Activated CD4-positive, alpha-beta T cell treated with anti-CD3 and anti-CD28 coated beads for 1 hour (primary cell): ENCODE data around the gene PPP2R5A.
"Not testable (repeated sequence)": the region's sequence is repeated elsewhere in the genome, so short reads cannot be mapped to it uniquely, and the experiment has no call there.

ENCODE experiments used
- DNase-seq: peaks from one replicate; pipeline ENCODE4 v3.0.0-alpha.2; 2020

Gene PPP2R5A

GRCh38 chr1:212302745-212303383 lies 17.7 kb downstream of the PPP2R5A start:
- no peak for DNase-seq

DNA sequence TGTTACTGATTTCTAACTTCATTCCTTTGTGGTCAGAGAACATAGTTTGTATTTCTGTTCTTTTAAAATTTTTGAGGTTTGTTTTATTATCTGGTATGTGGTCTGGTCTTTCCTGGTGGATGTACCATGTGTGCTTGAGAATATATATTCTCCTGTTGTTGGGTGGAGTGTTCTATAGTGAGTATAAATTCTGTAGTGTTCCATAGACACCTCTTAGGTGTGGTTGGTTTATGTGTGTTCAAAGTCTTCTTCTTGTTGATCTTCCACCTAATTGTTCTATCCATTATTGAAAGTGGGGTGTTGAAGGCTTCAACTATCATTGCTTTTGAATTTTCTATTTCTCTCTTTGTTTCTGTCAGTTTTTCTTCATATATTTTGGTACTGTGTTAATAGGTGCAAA lies 20.1 kb downstream of the PPP2R5A start:
- no peak for DNase-seq

- DNase-seq, result not testable (repeated sequence)
Measured at GRCh38 chr1:212305984-212306452, 20.8 kb downstream of the PPP2R5A start.

GRCh38 chr1:212309967-212310366 lies 24.8 kb downstream of the PPP2R5A start:
- DNase-seq, result no peak

DNA sequence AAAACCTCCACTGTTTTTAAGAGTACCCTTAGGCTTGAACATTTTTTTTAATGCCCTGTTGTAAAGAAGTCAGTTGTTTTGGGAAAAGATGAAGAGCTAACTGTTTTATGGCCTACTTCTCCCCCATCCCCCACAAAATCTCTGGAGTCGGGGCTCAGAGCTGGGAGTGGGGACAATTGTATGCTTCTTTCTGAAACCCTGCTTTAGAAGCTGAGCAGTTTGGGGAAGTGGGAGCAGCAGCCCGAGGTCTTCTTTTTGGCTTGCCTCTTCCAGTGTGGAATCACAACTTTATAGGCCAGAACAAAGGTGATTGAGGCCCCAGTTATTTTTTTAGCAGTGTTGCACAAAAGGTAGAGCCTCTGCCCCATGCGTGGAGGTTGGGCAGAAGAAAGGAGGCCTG lies 25.2 kb downstream of the PPP2R5A start:
- no peak for DNase-seq

DNA sequence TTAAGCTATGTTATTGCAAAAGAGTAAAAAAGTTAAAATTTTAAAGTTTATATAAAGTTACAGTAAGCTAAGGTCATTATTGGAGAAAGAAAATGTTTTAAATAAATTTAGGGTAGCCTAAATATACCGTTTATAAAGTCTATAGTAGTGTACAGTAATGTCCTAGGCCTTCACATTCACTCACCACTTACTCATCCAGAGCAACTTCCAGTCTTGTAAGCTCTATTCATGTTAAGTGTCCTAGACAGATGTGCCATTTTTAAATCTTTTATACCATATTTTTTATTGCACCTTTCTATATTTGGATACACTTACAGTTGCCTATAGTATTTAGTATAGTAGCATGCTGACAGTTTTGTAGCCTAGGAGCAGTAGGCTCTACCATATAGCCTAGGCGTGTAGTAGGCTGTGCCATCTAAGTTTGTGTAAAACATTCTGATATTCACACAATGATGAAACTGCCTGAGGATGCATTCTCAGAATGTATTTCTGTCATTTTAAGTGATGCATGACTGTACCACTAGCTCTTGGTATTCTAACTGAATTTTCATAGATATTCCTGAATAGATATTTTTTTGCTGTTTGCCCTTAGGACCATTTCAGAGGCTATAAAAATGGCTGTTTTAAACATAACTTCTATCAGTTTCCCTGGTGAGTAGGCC lies 26.8 kb downstream of the PPP2R5A start:
- DNase-seq, result no peak

- DNase-seq, result no peak
Measured at GRCh38 chr1:212313616-212314015, 28.4 kb downstream of the PPP2R5A start.

- no peak for DNase-seq
Measured at GRCh38 chr1:212315184-212315583, 30.0 kb downstream of the PPP2R5A start.

DNA sequence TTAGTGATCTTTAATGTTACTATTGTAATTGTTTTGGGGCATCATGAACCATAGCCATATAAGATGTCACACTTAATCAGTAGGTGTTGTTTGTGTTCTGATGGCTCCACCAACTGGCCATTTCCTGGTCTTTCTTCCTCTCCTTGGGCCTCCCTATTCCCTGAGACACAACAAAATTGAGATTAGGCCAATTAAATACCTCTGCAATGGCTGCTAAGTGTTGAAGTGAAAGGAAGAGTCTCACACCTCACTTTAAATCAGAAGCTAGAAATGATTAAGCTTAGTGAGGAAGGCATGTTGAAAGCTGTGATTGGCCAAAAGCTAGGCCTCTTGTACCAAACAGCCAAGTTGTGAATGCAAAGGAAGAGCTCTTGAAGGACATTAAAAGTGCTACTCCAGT lies 30.7 kb downstream of the PPP2R5A start:
- DNase-seq, result no peak

GRCh38 chr1:212317916-212318315 lies 32.7 kb downstream of the PPP2R5A start:
- no peak for DNase-seq

DNA sequence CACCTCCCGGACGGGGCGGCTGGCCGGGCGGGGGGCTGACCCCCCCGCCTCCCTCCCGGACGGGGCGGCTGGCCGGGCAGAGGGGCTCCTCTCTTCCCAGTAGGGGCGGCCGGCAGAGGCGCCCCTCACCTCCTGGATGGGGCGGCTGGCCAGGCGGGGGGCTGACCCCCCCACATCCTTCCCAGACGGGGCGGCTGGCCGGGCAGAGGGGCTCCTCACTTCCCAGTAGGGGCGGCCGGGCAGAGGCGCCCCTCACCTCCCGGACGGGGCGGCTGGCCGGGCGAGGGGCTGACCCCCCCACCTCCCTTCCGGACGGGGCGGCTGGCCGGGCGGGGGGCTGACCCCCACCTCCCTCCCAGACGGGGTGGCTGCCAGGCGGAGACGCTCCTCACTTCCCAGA lies 35.8 kb downstream of the PPP2R5A start:
- DNase-seq, result not testable (repeated sequence)

DNA sequence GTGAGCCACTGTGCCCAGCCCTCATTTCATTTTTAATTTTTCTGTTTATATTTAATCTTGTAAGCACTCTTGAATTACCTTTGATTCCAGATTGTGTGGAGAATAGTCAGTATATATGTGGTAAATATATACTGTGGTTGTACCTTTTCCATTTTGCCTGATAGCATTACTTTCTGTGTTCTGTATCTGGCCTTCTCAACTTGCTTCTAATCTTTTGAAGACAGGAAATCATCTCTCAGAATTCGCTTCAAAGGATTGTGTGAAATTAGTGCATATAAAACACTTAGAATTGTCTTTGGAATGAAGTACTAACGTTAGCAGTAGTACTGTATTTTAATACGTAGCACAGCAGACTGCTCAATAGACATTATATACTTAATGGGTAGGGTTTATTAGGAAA lies 37.9 kb downstream of the PPP2R5A start:
- DNase-seq, result no peak

DNA sequence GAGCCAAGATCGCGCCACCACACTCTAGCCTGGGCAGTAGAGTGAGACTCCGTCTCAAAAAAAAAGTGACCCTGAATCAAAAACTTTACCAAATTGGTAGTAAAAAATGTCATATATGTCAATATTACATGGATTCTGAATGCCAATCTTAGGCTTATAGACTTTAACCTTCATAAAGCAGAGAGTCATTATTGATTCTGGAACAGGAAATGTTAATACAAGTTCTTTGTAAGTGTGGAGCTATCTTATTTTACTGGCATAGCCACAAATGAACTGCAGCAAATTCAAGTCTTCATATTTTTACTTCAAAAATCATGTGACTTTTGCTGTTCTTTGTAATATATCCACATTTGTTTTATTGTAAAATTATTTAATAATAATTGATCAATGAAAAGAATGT lies 41.3 kb downstream of the PPP2R5A start:
- no peak for DNase-seq

GRCh38 chr1:212328248-212328647 lies 43.0 kb downstream of the PPP2R5A start:
- DNase-seq, result no peak

GRCh38 chr1:212329105-212329504 lies 43.9 kb downstream of the PPP2R5A start:
- DNase-seq, result no peak

- no peak for DNase-seq
Measured at GRCh38 chr1:212341090-212341489, 55.9 kb downstream of the PPP2R5A start.

DNA sequence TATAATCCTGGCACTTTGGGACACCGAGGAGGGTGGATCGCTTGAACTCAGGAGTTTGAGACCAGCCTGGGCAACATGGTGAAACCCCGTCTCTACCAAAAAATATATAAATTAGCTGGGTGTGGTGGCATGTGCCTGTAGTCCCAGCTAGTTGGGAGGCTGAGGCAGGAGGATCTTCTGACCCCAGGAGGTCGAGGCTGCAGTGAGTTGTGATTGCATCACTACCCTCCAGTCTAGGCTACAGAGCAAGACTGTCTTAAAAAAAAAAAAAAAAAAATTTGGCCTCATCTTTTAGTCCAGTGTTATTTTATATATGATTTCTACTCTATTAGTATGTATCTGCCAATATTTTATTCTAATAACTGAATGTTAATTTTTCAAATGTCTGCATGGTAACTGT lies 59.7 kb downstream of the PPP2R5A start:
- no peak for DNase-seq

DNA sequence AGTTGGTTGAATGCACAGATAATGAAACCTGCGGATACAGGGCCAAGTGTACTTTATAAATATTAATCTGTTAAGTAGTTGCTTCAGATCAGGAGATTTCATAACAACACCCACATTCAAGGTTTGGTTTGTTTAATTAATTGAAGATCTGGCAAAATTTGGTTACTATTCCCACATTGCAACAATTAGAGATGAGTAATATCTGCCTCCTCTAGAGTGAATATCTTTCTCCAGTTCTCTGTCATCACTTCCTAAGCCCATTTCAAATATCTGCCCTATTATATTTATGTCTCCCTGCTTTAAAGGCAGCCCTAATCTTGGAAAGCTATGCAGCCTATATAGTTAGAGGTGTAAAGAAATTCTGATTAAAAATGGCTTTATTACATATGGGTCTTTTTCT lies 61.4 kb downstream of the PPP2R5A start:
- DNase-seq, result no peak

- DNase-seq, result no peak
Measured at GRCh38 chr1:212351588-212352362, 66.6 kb downstream of the PPP2R5A start.

- DNase-seq, result no peak
Measured at GRCh38 chr1:212353181-212353580, 68.0 kb downstream of the PPP2R5A start.

DNA sequence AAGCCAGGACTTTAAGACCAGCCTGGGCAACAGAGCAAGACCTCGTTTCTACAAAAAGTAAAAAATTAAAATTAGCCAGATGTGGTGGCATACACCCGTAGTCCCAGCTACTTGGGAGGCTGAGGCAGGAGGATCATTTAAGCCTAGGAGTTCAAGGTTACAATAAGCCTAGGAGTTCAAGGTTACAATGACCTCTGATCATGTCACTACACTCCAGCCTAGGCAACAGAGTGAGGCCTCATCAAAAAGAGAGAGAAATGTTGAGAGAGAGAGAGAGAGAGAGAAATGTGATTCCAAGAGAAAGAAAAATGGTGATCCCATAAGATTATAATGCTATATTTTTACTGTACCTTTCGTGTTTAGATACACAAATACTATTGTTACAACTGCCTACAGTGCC lies 69.3 kb downstream of the PPP2R5A start:
- DNase-seq, result no peak

GRCh38 chr1:212355230-212355969 lies 70.2 kb downstream of the PPP2R5A start:
- no peak for DNase-seq

DNA sequence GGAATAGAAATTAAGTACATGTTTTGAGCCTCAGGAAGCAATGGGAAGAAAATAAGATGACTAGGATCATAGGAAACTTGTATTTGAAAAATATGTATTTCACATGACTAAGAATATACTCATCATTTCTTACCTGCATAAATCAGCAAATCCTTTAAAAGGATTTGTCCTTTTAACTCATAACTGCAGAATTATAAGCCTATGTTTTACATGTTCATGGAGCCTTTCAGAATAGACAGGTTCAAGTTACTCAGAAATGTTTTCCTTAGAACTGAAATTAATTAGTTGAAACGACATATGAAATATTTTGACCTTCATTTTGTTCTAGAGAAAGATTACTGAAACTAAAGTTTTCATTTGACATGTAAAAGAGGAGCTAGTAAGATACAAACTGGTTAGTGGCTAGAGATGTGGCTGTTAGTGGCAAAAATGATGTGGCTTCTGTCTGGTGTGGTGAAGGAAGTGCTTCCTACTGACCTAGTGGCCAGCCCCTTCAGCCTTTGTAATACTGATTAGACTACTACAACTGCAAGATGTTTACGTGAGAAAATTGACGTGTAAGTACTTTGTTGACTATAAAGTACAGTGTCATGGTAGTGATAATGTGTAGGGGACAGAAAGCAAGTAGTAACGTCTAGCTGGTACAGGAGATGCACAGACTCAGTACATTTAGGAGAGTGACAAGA lies 74.7 kb downstream of the PPP2R5A start:
- no peak for DNase-seq
